Smooth muscle cell (in vitro differentiated cells): ENCODE results near the gene DCDC2C. TPM values are rescaled to one million over a fixed set of nuclear protein-coding genes. Genes with fewer than 3 reads are reported as not detected.

ENCODE experiments used
- DNase-seq: peaks from one replicate; lab custom pipeline; 2025; ENCODE audit not compliant: unreplicated experiment; lab: John Stamatoyannopoulos, UW
- H2AFZ ChIP-seq: fragments of 200-600 bp; sonication (generic); 2 replicates; pipeline ENCODE4 v1.6.0; 2016; ENCODE audit warnings: antibody characterized with exemption, low read depth, mild to moderate bottlenecking
- H3F3A ChIP-seq: fragments of 200-600 bp; sonication (generic); 2 replicates; pipeline ENCODE4 v1.6.0; 2017; ENCODE audit warnings: antibody characterized with exemption, low read depth
- H3K27ac ChIP-seq: fragments of 200-600 bp; sonication (generic); 2 replicates; pipeline ENCODE4 v1.5.1; 2016; ENCODE audit warnings: low read depth, mild to moderate bottlenecking
- H3K27me3 ChIP-seq: fragments of 200-600 bp; sonication (generic); 2 replicates; pipeline ENCODE4 v1.6.1; 2016; ENCODE audit warnings: low read depth, mild to moderate bottlenecking
- H3K36me3 ChIP-seq: fragments of 200-600 bp; sonication (generic); 2 replicates; pipeline ENCODE4 v1.5.1; 2016; ENCODE audit warnings: low read depth
- H3K4me1 ChIP-seq: fragments of 200-600 bp; sonication (generic); 2 replicates; pipeline ENCODE4 v1.5.1; 2016; ENCODE audit warnings: low read depth
- H3K4me2 ChIP-seq: fragments of 200-600 bp; sonication (generic); 2 replicates; pipeline ENCODE4 v1.6.0; 2016; ENCODE audit warnings: mild to moderate bottlenecking
- H3K4me3 ChIP-seq: fragments of 200-600 bp; sonication (generic); 2 replicates; pipeline ENCODE4 v1.5.1; 2016; ENCODE audit warnings: mild to moderate bottlenecking
- H3K79me2 ChIP-seq: fragments of 200-600 bp; sonication (generic); 2 replicates; pipeline ENCODE4 v1.6.0; 2016; ENCODE audit warnings: low read depth, mild to moderate bottlenecking
- H3K9ac ChIP-seq: fragments of 200-600 bp; sonication (generic); 2 replicates; pipeline ENCODE4 v1.6.0; 2016; ENCODE audit warnings: low read depth
- H3K9me3 ChIP-seq: fragments of 200-600 bp; sonication (generic); replicated peaks from 2 replicates; pipeline ENCODE4 v1.5.1; 2016; ENCODE audit warnings: low read depth
- H4K20me1 ChIP-seq: fragments of 200-600 bp; sonication (generic); 2 replicates; pipeline ENCODE4 v1.6.0; 2016; ENCODE audit warnings: low read depth
- WGBS: methylation state at CpG from one replicate; pipeline ENCODE4 v1.1.7; 2016; ENCODE audit warnings: low lambda C conversion rate; 5-methylcytosine and 5-hydroxymethylcytosine counted together
- polyA plus RNA-seq: library from polyadenylated mRNA; unstranded; fragments of >200 nt; fragmentation: Nextera tagmentation; extraction: Ambion mirVana; gene quantifications from 2 replicates; pipeline ENCODE4 v1.2.1, GENCODE V29; 2016
- total RNA-seq: library from RNA; depleted of rRNA; stranded (reverse); fragments of >200 nt; gene quantifications from 2 replicates; pipeline ENCODE4 v1.2.3, GENCODE V29; 2014
- TF ChIP-seq, protein P1 (sequence below): fragments of 200-600 bp; sonication (generic); IDR thresholded peaks from 2 replicates; pipeline ENCODE4 v1.5.1; 2017; ENCODE audit warnings: borderline replicate concordance, mild to moderate bottlenecking, antibody characterized with exemption; ENCODE audit not compliant: insufficient read depth, poor library complexity, severe bottlenecking

The DCDC2C gene
- total and polyA plus RNA-seq, 2 experiments from 2014 or later, result not detected

DNA sequence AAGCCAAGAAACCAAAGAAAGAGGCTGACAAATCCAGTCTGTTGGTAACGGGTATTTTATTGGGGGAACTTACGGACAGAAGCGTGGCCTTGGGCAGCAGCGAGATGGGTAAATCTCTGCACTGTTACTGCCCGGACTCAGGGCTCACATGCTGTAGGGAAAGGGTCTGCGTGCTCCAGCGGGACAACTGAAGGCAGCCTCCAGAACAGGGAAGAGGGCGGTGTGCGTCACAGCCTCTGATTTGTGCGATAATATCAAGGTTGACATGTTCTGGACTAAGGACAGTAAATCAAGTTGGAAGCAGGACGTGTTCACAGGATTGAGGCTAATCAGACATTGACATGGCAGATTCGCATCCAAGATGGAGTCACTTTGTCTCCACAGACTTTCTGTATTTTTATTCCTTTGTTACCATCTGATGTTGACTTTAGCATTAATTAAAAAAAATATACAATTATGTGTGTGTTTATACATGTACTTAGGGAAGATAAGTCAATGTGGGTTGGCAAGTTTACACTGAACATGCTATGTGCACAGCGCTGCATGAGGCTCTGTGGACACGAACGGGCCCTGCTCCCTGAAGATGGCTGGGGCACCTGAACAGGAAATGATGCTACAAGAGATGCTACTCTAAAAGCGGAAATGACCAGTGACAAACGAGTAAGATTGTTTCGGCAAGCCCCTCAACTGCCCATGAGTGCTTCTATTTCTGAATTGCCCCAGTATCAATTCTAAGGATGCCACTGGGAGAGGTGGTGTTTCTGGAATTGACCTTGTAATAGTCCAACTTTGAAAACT is 22.6 kb upstream of the DCDC2C start:
- TF ChIP-seq, protein P1, sequence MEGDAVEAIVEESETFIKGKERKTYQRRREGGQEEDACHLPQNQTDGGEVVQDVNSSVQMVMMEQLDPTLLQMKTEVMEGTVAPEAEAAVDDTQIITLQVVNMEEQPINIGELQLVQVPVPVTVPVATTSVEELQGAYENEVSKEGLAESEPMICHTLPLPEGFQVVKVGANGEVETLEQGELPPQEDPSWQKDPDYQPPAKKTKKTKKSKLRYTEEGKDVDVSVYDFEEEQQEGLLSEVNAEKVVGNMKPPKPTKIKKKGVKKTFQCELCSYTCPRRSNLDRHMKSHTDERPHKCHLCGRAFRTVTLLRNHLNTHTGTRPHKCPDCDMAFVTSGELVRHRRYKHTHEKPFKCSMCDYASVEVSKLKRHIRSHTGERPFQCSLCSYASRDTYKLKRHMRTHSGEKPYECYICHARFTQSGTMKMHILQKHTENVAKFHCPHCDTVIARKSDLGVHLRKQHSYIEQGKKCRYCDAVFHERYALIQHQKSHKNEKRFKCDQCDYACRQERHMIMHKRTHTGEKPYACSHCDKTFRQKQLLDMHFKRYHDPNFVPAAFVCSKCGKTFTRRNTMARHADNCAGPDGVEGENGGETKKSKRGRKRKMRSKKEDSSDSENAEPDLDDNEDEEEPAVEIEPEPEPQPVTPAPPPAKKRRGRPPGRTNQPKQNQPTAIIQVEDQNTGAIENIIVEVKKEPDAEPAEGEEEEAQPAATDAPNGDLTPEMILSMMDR, result no peak
- Histone ChIP-seq H2AFZ (no peak overlapping the region), H3K9me3 (no peaks in the 10 kb centered on the region), H3K4me2 (no peak overlapping the region), H3K27me3 (no peaks in the 10 kb centered on the region), H3K79me2 (no peaks in the 10 kb centered on the region), H3K4me1 (no peaks in the 10 kb centered on the region), H3K9ac (no peak overlapping the region), H4K20me1 (no peaks in the 10 kb centered on the region), H3K36me3 (no peaks in the 10 kb centered on the region), H3K27ac (no peak overlapping the region), H3K4me3 (no peak overlapping the region), H3F3A (no peaks in the 10 kb centered on the region)
- no peak for DNase-seq
- WGBS, result 92% methylated on average over 18 of the region's 18 CpGs

DNA sequence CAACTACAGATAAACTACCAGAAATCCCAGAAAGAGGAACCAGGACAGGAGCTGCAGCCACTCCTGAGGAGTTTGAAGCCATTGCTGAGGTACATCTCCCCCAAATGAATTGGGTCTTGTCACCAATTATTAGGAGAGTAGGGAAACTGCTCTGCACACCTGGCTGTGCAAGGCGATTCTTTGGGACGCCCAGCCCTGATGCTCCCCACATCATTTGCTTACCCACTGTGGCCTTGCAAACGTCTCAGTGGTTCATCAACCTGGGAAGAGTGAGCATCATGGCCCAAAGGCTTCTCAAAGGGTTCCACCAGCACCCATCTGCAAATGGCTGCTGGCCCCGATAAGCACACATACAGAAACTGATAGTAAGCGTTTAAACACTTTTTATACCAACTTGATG is 21.8 kb upstream of the DCDC2C start:
- Histone ChIP-seq H3K4me2 (no peak overlapping the region), H4K20me1 (no peaks in the 10 kb centered on the region), H3F3A (no peaks in the 10 kb centered on the region), H3K79me2 (no peaks in the 10 kb centered on the region), H3K4me3 (no peak overlapping the region), H2AFZ (no peak overlapping the region), H3K9ac (no peak overlapping the region), H3K27ac (no peak overlapping the region), H3K4me1 (no peaks in the 10 kb centered on the region), H3K27me3 (no peaks in the 10 kb centered on the region), H3K9me3 (no peaks in the 10 kb centered on the region), H3K36me3 (no peaks in the 10 kb centered on the region)
- no peak for DNase-seq
- 90% methylated on average over 5 of the region's 5 CpGs for WGBS
- TF ChIP-seq, protein P1, result no peak

- no peak for DNase-seq
- TF ChIP-seq, protein P1, result no peak
- Histone ChIP-seq H3K27ac (no peak overlapping the region), H2AFZ (no peak overlapping the region), H3K4me2 (no peak overlapping the region), H3K4me3 (no peak overlapping the region), H4K20me1 (no peaks in the 10 kb centered on the region), H3K9me3 (no peaks in the 10 kb centered on the region), H3F3A (no peaks in the 10 kb centered on the region), H3K27me3 (no peaks in the 10 kb centered on the region), H3K79me2 (no peaks in the 10 kb centered on the region), H3K9ac (no peak overlapping the region), H3K4me1 (no peaks in the 10 kb centered on the region), H3K36me3 (no peaks in the 10 kb centered on the region)
- 96% methylated on average over 6 of the region's 6 CpGs for WGBS
Measured at GRCh38 chr2:3682811-3683210, 20.6 kb upstream of the DCDC2C start.
